Panc1 (cell line): ENCODE measurements around the gene ZP2. TPM values are rescaled to one million over a fixed set of nuclear protein-coding genes. Genes with fewer than 3 reads are reported as not detected.
"Not testable (repeated sequence)": the region's sequence is repeated elsewhere in the genome, so short reads cannot be mapped to it uniquely, and the experiment has no call there.

Experiments used
- ATAC-seq: fragments of 200-7000 bp; cut with Tn5 transposase; 2 replicates; pipeline ENCODE4 v1.9.1; 2020; ENCODE audit warnings: mild to moderate bottlenecking, moderate library complexity
- BruUV-seq: library from RNA; stranded (reverse); fragments of 400-500 nt; replicated peaks from 2 replicates; lab custom pipeline; 2021; lab: Mats Ljungman, UMichigan
- CTCF ChIA-PET: fragments of 300-600 bp; sonication (Branson Sonifier 250); formaldehyde crosslinking; loops from one replicate; lab custom pipeline; 2022; ENCODE audit warnings: antibody characterized with exemption; lab: Charles Lee
- POLR2A ChIA-PET: fragments of 300-600 bp; sonication (Branson Sonifier 250); formaldehyde crosslinking; loops from one replicate; lab custom pipeline; 2022; ENCODE audit warnings: antibody characterized with exemption; lab: Charles Lee
- DNase-seq: peaks from one replicate; pipeline ENCODE4 v3.0.0-alpha.2; 2010; ENCODE audit warnings: low read depth, low spot score
- H3K27ac ChIP-seq: 2 replicates; pipeline ENCODE4 v1.5.1; 2011; ENCODE audit warnings: mild to moderate bottlenecking, low read length, inconsistent platforms
- H3K27me3 ChIP-seq: fragments of 200-500 bp; sonication (Bioruptor generic); 2 replicates; pipeline ENCODE4 v1.6.0; 2014; ENCODE audit warnings: low read length, inconsistent platforms; ENCODE audit not compliant: control insufficient read depth, insufficient read depth
- H3K36me3 ChIP-seq: fragments of 200-500 bp; sonication (Bioruptor generic); 2 replicates; pipeline ENCODE4 v1.5.1; 2014; ENCODE audit warnings: inconsistent platforms, mild to moderate bottlenecking, low read length, moderate library complexity; ENCODE audit not compliant: control insufficient read depth, insufficient read depth
- H3K4me1 ChIP-seq: 2 replicates; pipeline ENCODE4 v1.5.1; 2011; ENCODE audit warnings: inconsistent platforms, mild to moderate bottlenecking, low read length, moderate library complexity; ENCODE audit not compliant: control insufficient read depth, insufficient read depth
- H3K4me3 ChIP-seq, 2 experiments: 2 replicates each; pipeline ENCODE4 v1.5.1; 2011 to 2012; ENCODE audit warnings: low read depth in 2 of 2, low read length in 2 of 2, mild to moderate bottlenecking in 2 of 2, inconsistent platforms in 1 of 2, moderate library complexity in 1 of 2
- H3K9me3 ChIP-seq: fragments of 200-500 bp; sonication (Bioruptor generic); 2 replicates; pipeline ENCODE4 v1.5.1; 2014; ENCODE audit warnings: low read depth, mild to moderate bottlenecking, inconsistent platforms, low read length, moderate library complexity; ENCODE audit not compliant: control insufficient read depth, insufficient read depth
- POLR2AphosphoS5 ChIP-seq: IDR thresholded peaks from 2 replicates; pipeline ENCODE4 v1.6.1; 2012; ENCODE audit warnings: mild to moderate bottlenecking, low read depth, low read length, moderate library complexity
- SIN3A ChIP-seq: IDR thresholded peaks from 2 replicates; pipeline ENCODE4 v1.6.1; 2012; ENCODE audit warnings: low read depth, mild to moderate bottlenecking, low read length, moderate library complexity, borderline replicate concordance; ENCODE audit not compliant: insufficient read depth
- TCF7L2 ChIP-seq: IDR thresholded peaks from 2 replicates; pipeline ENCODE4 v1.6.1; 2011; ENCODE audit warnings: mild to moderate bottlenecking, low read depth, low read length, inconsistent platforms
- in situ Hi-C: cut with HindIII; loops from 2 replicates; pipeline ENCODE4 v1.10.0; 2016; ENCODE audit warnings: low sequenced_read_pairs, low pct_unique_long_range_greater_than_20kb
- intact Hi-C: fragments of 100-400 bp; cut with micrococcal nuclease; formaldehyde crosslinking; loops from one replicate; pipeline ENCODE4 v1.10.0; 2022; ENCODE audit not compliant: unreplicated experiment
- total RNA-seq: library from RNA; stranded (reverse); gene quantifications from one replicate; pipeline ENCODE4 v1.2.1, GENCODE V29; 2021; ENCODE audit not compliant: unreplicated experiment
- TF ChIP-seq, protein P1 (sequence below): fragments of 450-650 bp; IDR thresholded peaks from 2 replicates; pipeline ENCODE4 v1.5.1; 2017; ENCODE audit warnings: mild to moderate bottlenecking
- TF ChIP-seq, protein P2 (sequence below), 2 experiments: IDR thresholded peaks; 2 replicates each; pipeline ENCODE4 v1.6.1; 2011 to 2012; ENCODE audit warnings: low read depth in 2 of 2, control low read depth in 1 of 2, low read length in 1 of 2, mild to moderate bottlenecking in 1 of 2, moderate library complexity in 1 of 2; ENCODE audit not compliant: insufficient read depth in 1 of 2

Gene ZP2
- total RNA-seq, 1 experiment from 2014 or later, result not detected

DNA sequence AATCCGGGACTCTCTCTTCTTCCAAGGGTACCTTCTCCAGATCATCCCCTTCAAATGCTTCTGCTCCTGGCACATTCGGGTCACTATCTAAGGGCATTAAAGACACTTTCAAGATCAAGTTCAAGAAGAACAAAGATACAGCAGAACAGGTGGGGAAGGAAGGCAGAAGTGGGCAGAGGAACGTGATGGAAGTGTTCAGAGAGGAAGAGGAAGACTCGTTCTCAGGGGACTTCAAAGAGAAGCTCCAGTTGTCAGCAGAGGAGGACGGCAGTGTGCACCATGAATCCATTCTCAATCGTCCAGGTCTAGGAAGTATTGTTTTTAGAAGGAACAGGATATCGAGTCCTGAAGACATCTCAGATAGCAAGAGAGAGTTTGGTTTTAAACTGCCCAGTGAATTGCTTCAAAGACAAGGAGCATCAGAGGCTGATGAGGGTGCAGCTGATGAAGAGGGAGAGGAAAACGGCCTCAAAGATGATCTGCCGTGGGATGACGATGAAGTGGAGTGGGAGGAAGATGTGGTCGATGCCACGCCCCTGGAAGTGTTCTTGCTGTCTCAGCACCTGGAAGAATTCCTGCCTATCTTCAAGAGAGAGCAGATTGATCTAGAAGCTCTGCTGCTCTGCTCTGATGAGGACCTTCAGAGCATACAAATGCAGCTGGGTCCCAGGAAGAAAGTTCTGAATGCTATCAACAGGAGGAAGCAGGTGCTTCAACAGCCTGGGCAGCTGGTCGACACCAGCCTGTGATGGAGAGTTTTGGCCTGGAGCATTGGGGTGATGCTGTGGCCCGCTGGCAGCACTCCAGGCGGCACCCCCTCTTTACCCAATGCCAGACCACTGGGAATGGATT, 38.9 kb upstream of the ZP2 start:
- Histone ChIP-seq H3K9me3 (no peaks in the 10 kb centered on the region), H3K4me1 (no peaks in the 10 kb centered on the region), H3K36me3 (no peaks in the 10 kb centered on the region), H3K4me3 (no peak overlapping the region), H3K27me3 (peaks cover 13% of the 10 kb centered on the region; the same call in 1 of the 2 replicates), H3K27ac (no peak overlapping the region)
- BruUV-seq, result no TSS peak
- ATAC-seq (no peak), DNase-seq (no peak)
- ChIA-PET CTCF (no interaction called here), POLR2A (no interaction called here)
- intact Hi-C loops (no loop called here), in situ Hi-C loops (no loop called here)
- TF ChIP-seq TCF7L2 (no peak), SIN3A (no peak), POLR2AphosphoS5 (no peak)
- TF ChIP-seq, protein P1, sequence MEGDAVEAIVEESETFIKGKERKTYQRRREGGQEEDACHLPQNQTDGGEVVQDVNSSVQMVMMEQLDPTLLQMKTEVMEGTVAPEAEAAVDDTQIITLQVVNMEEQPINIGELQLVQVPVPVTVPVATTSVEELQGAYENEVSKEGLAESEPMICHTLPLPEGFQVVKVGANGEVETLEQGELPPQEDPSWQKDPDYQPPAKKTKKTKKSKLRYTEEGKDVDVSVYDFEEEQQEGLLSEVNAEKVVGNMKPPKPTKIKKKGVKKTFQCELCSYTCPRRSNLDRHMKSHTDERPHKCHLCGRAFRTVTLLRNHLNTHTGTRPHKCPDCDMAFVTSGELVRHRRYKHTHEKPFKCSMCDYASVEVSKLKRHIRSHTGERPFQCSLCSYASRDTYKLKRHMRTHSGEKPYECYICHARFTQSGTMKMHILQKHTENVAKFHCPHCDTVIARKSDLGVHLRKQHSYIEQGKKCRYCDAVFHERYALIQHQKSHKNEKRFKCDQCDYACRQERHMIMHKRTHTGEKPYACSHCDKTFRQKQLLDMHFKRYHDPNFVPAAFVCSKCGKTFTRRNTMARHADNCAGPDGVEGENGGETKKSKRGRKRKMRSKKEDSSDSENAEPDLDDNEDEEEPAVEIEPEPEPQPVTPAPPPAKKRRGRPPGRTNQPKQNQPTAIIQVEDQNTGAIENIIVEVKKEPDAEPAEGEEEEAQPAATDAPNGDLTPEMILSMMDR, result no peak
- TF ChIP-seq, protein P2, sequence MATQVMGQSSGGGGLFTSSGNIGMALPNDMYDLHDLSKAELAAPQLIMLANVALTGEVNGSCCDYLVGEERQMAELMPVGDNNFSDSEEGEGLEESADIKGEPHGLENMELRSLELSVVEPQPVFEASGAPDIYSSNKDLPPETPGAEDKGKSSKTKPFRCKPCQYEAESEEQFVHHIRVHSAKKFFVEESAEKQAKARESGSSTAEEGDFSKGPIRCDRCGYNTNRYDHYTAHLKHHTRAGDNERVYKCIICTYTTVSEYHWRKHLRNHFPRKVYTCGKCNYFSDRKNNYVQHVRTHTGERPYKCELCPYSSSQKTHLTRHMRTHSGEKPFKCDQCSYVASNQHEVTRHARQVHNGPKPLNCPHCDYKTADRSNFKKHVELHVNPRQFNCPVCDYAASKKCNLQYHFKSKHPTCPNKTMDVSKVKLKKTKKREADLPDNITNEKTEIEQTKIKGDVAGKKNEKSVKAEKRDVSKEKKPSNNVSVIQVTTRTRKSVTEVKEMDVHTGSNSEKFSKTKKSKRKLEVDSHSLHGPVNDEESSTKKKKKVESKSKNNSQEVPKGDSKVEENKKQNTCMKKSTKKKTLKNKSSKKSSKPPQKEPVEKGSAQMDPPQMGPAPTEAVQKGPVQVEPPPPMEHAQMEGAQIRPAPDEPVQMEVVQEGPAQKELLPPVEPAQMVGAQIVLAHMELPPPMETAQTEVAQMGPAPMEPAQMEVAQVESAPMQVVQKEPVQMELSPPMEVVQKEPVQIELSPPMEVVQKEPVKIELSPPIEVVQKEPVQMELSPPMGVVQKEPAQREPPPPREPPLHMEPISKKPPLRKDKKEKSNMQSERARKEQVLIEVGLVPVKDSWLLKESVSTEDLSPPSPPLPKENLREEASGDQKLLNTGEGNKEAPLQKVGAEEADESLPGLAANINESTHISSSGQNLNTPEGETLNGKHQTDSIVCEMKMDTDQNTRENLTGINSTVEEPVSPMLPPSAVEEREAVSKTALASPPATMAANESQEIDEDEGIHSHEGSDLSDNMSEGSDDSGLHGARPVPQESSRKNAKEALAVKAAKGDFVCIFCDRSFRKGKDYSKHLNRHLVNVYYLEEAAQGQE (IDR thresholded peaks at IDR 0.05; ENCODE audit: insufficient read depth in 1 of 2, low read depth in 2 of 2, low read length in 1 of 2), result no peak

DNA sequence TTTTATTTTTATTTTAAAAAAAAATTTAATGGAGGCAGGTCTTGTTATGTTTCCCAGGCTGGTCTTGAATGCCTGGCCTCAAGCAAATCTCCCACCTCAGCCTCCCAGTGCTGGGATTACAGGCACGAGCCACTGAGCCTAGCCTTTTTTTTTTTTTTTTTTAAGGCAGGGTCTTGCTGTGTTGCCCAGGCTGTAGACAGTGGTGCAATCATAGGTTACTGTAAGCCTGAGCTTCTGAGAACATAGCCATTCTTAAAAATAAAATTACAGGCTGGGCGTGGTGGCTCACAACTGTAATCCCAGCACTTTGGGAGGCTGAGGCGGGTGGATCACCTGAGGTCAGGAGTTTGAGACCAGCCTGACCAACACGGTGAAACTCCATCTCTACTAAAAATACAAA, 36.8 kb upstream of the ZP2 start:
- H3K4me3 ChIP-seq, DNase-seq, POLR2A ChIA-PET, H3K36me3 ChIP-seq, BruUV-seq, H3K4me1 ChIP-seq, intact Hi-C loops, H3K27ac ChIP-seq, ATAC-seq, H3K9me3 ChIP-seq, CTCF ChIA-PET, in situ Hi-C loops: not testable (repeated sequence)
- peaks cover 11% of the 10 kb centered on the region; the same call in 1 of the 2 replicates for H3K27me3 ChIP-seq
